HepG2 (cell line): ENCODE data around the gene TBC1D10B. TPM values are rescaled to one million over a fixed set of nuclear protein-coding genes. Genes with fewer than 3 reads are reported as not detected.

Source experiments
- ADNP ChIP-seq: sonication (generic); formaldehyde crosslinking; IDR thresholded peaks from 2 replicates; pipeline ENCODE4 v1.4.0; 2020; ENCODE audit warnings: missing genetic modification reagents
- AGO1 ChIP-seq: fragments of 200-400 bp; formaldehyde crosslinking; IDR thresholded peaks from 2 replicates; pipeline ENCODE4 v1.6.1; 2017; ENCODE audit warnings: mild to moderate bottlenecking, low read depth, low read length, moderate library complexity; ENCODE audit not compliant: poor library complexity, severe bottlenecking
- ARHGAP35 ChIP-seq: sonication (generic); formaldehyde crosslinking; IDR thresholded peaks from 2 replicates; pipeline ENCODE4 v1.9.0; 2022; ENCODE audit warnings: mild to moderate bottlenecking, inconsistent platforms, moderate library complexity, missing genetic modification reagents, borderline replicate concordance
- ATF5 ChIP-seq: sonication (generic); formaldehyde crosslinking; IDR thresholded peaks from 2 replicates; pipeline ENCODE4 v1.4.0; 2020; ENCODE audit warnings: mild to moderate bottlenecking, low read depth, missing genetic modification reagents
- ETV6 ChIP-seq: sonication (generic); formaldehyde crosslinking; conservative IDR thresholded peaks from 2 replicates; pipeline ENCODE4 v1.4.0; 2020; ENCODE audit warnings: missing genetic modification reagents
- HIVEP1 ChIP-seq: sonication (generic); formaldehyde crosslinking; IDR thresholded peaks from 2 replicates; pipeline ENCODE4 v1.4.0; 2020; ENCODE audit warnings: mild to moderate bottlenecking, missing genetic modification reagents
- JDP2 ChIP-seq: sonication (generic); formaldehyde crosslinking; IDR thresholded peaks from 2 replicates; pipeline ENCODE4 v1.8.1; 2022; ENCODE audit warnings: missing genetic modification reagents, borderline replicate concordance
- MBD4 ChIP-seq: IDR thresholded peaks from 2 replicates; pipeline ENCODE4 v1.6.1; 2012; ENCODE audit warnings: low read length, inconsistent platforms, borderline replicate concordance
- NCOA2 ChIP-seq: sonication (generic); formaldehyde crosslinking; IDR thresholded peaks from 2 replicates; pipeline ENCODE4 v1.8.0; 2022; ENCODE audit warnings: inconsistent platforms
- NR3C1 ChIP-seq: sonication (generic); formaldehyde crosslinking; IDR thresholded peaks from 2 replicates; pipeline ENCODE4 v1.4.0; 2020; ENCODE audit warnings: missing genetic modification reagents
- PPARG ChIP-seq: conservative IDR thresholded peaks from 2 replicates; pipeline ENCODE4 v1.6.1; 2016; ENCODE audit warnings: missing biosample characterization, missing genetic modification reagents
- RBAK ChIP-seq: sonication (generic); formaldehyde crosslinking; IDR thresholded peaks from 2 replicates; pipeline ENCODE4 v1.5.1; 2020; ENCODE audit warnings: mild to moderate bottlenecking, missing genetic modification reagents
- REPIN1 ChIP-seq: sonication (generic); formaldehyde crosslinking; IDR thresholded peaks from 2 replicates; pipeline ENCODE4 v1.8.0; 2022; ENCODE audit warnings: missing genetic modification reagents, low read depth, mild to moderate bottlenecking, borderline replicate concordance
- SNAI1 ChIP-seq: sonication (generic); formaldehyde crosslinking; IDR thresholded peaks from 2 replicates; pipeline ENCODE4 v1.5.0; 2020; ENCODE audit warnings: mild to moderate bottlenecking, missing genetic modification reagents, borderline replicate concordance
- SP4 ChIP-seq: sonication (generic); formaldehyde crosslinking; IDR thresholded peaks from 2 replicates; pipeline ENCODE4 v1.8.1; 2023; ENCODE audit warnings: mild to moderate bottlenecking, missing genetic modification reagents
- STAT5B ChIP-seq: sonication (generic); formaldehyde crosslinking; IDR thresholded peaks from 2 replicates; pipeline ENCODE4 v1.4.0; 2020; ENCODE audit warnings: missing genetic modification reagents
- TARDBP ChIP-seq: sonication (generic); formaldehyde crosslinking; IDR thresholded peaks from 2 replicates; pipeline ENCODE4 v1.8.0; 2022; ENCODE audit warnings: mild to moderate bottlenecking, missing genetic modification reagents
- TMF1 ChIP-seq: sonication (generic); formaldehyde crosslinking; IDR thresholded peaks from 2 replicates; pipeline ENCODE4 v1.8.1; 2022; ENCODE audit warnings: low read depth, missing genetic modification reagents
- TOPORS ChIP-seq: sonication (generic); formaldehyde crosslinking; IDR thresholded peaks from 2 replicates; pipeline ENCODE4 v1.8.0; 2023; ENCODE audit warnings: mild to moderate bottlenecking, missing genetic modification reagents
- ZFP36L2 ChIP-seq: sonication (generic); formaldehyde crosslinking; IDR thresholded peaks from 2 replicates; pipeline ENCODE4 v1.4.0; 2020; ENCODE audit warnings: missing genetic modification reagents
- ZNF234 ChIP-seq: sonication (generic); formaldehyde crosslinking; conservative IDR thresholded peaks from 2 replicates; pipeline ENCODE4 v1.5.1; 2020; ENCODE audit warnings: mild to moderate bottlenecking, missing genetic modification reagents
- ZNF282 ChIP-seq: fragments of 450-650 bp; IDR thresholded peaks from 2 replicates; pipeline ENCODE4 v1.6.1; 2018; ENCODE audit not compliant: partially characterized antibody
- ZNF33A ChIP-seq: sonication (generic); formaldehyde crosslinking; IDR thresholded peaks from 2 replicates; pipeline ENCODE4 v1.5.1; 2020; ENCODE audit warnings: missing genetic modification reagents, mild to moderate bottlenecking, moderate library complexity, borderline replicate concordance
- ZNF33B ChIP-seq: sonication (generic); formaldehyde crosslinking; IDR thresholded peaks from 2 replicates; pipeline ENCODE4 v1.5.1; 2020; ENCODE audit warnings: mild to moderate bottlenecking, missing genetic modification reagents
- ZNF34 ChIP-seq: sonication (generic); formaldehyde crosslinking; IDR thresholded peaks from 2 replicates; pipeline ENCODE4 v1.4.0; 2020; ENCODE audit warnings: mild to moderate bottlenecking, missing genetic modification reagents, borderline replicate concordance
- ZNF343 ChIP-seq: sonication (generic); formaldehyde crosslinking; IDR thresholded peaks from 2 replicates; pipeline ENCODE4 v1.4.0; 2020; ENCODE audit warnings: mild to moderate bottlenecking, missing genetic modification reagents
- ZNF616 ChIP-seq: sonication (generic); formaldehyde crosslinking; IDR thresholded peaks from 2 replicates; pipeline ENCODE4 v1.5.0; 2020; ENCODE audit warnings: low read depth, mild to moderate bottlenecking, missing genetic modification reagents
- ZNF737 ChIP-seq: sonication (generic); formaldehyde crosslinking; IDR thresholded peaks from 2 replicates; pipeline ENCODE4 v1.5.0; 2020; ENCODE audit warnings: missing genetic modification reagents, mild to moderate bottlenecking, borderline replicate concordance
- ZNF776 ChIP-seq: sonication (generic); formaldehyde crosslinking; IDR thresholded peaks from 2 replicates; pipeline ENCODE4 v1.4.0; 2020; ENCODE audit warnings: mild to moderate bottlenecking, missing genetic modification reagents
- ZNF841 ChIP-seq: sonication (generic); formaldehyde crosslinking; IDR thresholded peaks from 2 replicates; pipeline ENCODE4 v1.8.1; 2023; ENCODE audit warnings: missing genetic modification reagents, borderline replicate concordance
- polyA plus RNA-seq, 8 experiments: library from polyadenylated mRNA; depleted of rRNA in 3 of 8; stranded (reverse) in 7 of 8; unstranded in 1 of 8; fragments of >200 nt; fragmentation: Illumina TruSeq in 4 of 8; extraction: Trizol in 4 of 8; gene quantifications; 2 replicates each; pipeline versions ENCODE4 v1.2.1 to v1.2.3, GENCODE V29; 2011 to 2016; ENCODE audit warnings: low read depth in 4 of 8, missing spikeins in 1 of 8, mixed read lengths in 1 of 8; ENCODE audit not compliant: insufficient read depth in 1 of 8
- total RNA-seq, 5 experiments: library from RNA; depleted of rRNA; stranded (reverse); fragments of >200 nt; fragmentation: Illumina TruSeq; extraction: Trizol; gene quantifications; 2 replicates each; pipeline ENCODE4 v1.2.3, GENCODE V29; 2016; ENCODE audit warnings: low read depth in 1 of 5
- TF ChIP-seq, protein P1 (sequence below): sonication (generic); formaldehyde crosslinking; IDR thresholded peaks from 2 replicates; pipeline ENCODE4 v1.9.0; 2021; ENCODE audit warnings: missing genetic modification reagents, mild to moderate bottlenecking, borderline replicate concordance

The TBC1D10B gene
- total and polyA plus RNA-seq, 2 of the 13 experiments (the other 11 are each of a cell fraction or from before 2014, with no cell fraction given), result 15.7 to 24.8 TPM

DNA sequence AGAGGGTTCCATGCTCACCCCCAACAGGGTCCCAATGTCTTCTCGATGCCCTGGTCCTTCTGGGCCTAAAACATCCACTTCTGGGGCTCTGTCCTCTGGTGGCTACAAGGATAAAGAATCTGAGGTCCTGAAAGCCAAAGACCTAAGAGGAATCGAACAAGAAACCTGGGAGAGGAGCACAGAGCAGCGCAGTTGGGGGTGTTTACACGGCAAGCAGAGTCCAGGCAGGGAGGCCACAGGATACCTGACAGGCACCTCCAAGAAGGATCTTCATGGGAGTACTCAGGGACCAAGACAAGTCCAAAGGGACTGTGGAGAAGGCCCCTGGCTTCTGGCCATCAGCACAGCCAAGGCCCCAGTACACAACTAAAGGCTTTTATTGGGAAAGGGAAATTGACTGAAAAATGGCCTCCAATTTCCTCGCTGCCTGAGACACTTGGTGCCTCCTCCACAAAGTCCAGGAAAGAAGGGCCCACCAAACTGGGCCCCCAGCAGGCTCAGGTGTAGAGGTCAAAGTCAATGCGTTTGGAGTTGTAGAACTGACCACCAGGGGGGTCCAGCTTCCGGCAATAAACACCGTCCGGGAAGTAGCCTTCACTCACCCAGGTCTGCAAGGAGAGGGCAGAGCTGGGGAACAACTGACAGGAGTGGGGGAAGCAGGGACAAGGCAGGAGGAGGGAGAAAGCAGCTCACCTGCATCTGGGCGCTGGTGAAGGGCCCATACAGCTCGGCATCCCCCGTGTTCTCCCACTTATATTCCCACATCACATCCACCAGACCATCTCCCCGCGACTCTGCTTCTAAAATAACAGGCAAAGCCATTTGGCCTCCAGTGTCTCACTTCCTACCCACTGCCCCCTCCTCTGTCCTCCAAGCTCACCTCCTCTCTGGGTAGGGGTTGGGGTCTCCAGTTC, 17.5 kb downstream of the TBC1D10B start (continued):
- TF ChIP-seq ZNF776, result no peak
- no peak for TF ChIP-seq HIVEP1 (CRISPR knock-in tag)
- no peak for TF ChIP-seq ZFP36L2 (CRISPR knock-in tag)
- no peak for TF ChIP-seq ZNF33A (CRISPR knock-in tag)
- peak; percentile 53; the same call in 1 of the 2 replicates for TF ChIP-seq TARDBP
- no peak for TF ChIP-seq ZNF737 (CRISPR knock-in tag)
- TF ChIP-seq ADNP (CRISPR knock-in tag), result no peak
- no peak; the same call in 1 of the 2 replicates for TF ChIP-seq ARHGAP35
- TF ChIP-seq STAT5B (CRISPR knock-in tag), result no peak
- no peak for TF ChIP-seq TMF1 (CRISPR knock-in tag)
- no peak for TF ChIP-seq PPARG (CRISPR knock-in tag)
- no peak for TF ChIP-seq JDP2 (CRISPR knock-in tag)
- no peak for TF ChIP-seq ZNF234 (CRISPR knock-in tag)
- TF ChIP-seq ZNF343 (CRISPR knock-in tag), result no peak
- no peak for TF ChIP-seq AGO1
- TF ChIP-seq RBAK (CRISPR knock-in tag), result no peak; the same call in 1 of the 2 replicates
- no peak for TF ChIP-seq ETV6 (CRISPR knock-in tag)
- no peak for TF ChIP-seq ZNF33B (CRISPR knock-in tag)
- TF ChIP-seq SNAI1 (CRISPR knock-in tag), result no peak
- TF ChIP-seq TOPORS (CRISPR knock-in tag), result peak; percentile 53; the same call in 1 of the 2 replicates
- 0 out of 2 replicates have a peak, but pooled peaks have one; percentile 48 for TF ChIP-seq SP4 (CRISPR knock-in tag)
- no peak for TF ChIP-seq MBD4
- TF ChIP-seq NR3C1 (CRISPR knock-in tag), result no peak
- TF ChIP-seq, protein P1, sequence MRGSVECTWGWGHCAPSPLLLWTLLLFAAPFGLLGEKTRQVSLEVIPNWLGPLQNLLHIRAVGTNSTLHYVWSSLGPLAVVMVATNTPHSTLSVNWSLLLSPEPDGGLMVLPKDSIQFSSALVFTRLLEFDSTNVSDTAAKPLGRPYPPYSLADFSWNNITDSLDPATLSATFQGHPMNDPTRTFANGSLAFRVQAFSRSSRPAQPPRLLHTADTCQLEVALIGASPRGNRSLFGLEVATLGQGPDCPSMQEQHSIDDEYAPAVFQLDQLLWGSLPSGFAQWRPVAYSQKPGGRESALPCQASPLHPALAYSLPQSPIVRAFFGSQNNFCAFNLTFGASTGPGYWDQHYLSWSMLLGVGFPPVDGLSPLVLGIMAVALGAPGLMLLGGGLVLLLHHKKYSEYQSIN (CRISPR knock-in tag), result no peak
- TF ChIP-seq ZNF841, result no peak
- TF ChIP-seq ZNF34, result no peak
- no peak for TF ChIP-seq REPIN1 (CRISPR knock-in tag)
- TF ChIP-seq ZNF282, result no peak
- no peak for TF ChIP-seq ATF5 (CRISPR knock-in tag)
- TF ChIP-seq NCOA2 (CRISPR knock-in tag), result no peak
- TF ChIP-seq ZNF616 (CRISPR knock-in tag), result no peak
